DOHH2 (cell line): ENCODE data around the gene RRP1B.

Experiments used
- H3F3A ChIP-seq: fragments of 200-600 bp; sonication (generic), shearing (Covaris generic); 2 replicates; pipeline ENCODE4 v1.6.0; 2016; ENCODE audit warnings: antibody characterized with exemption, mild to moderate bottlenecking; ENCODE audit not compliant: control insufficient read depth, insufficient read depth
- H3K27ac ChIP-seq: fragments of 200-600 bp; sonication (generic); 2 replicates; pipeline ENCODE4 v1.5.1; 2014; ENCODE audit warnings: low read depth, mild to moderate bottlenecking, low read length, moderate library complexity
- H3K27me3 ChIP-seq: fragments of 200-600 bp; sonication (generic); 2 replicates; pipeline ENCODE4 v1.6.1; 2014; ENCODE audit warnings: mild to moderate bottlenecking, low read length, mixed read lengths; ENCODE audit not compliant: control insufficient read depth
- H3K36me3 ChIP-seq: fragments of 200-600 bp; sonication (generic); 2 replicates; pipeline ENCODE4 v1.6.1; 2014; ENCODE audit warnings: mild to moderate bottlenecking, low read length, moderate library complexity, mixed read lengths; ENCODE audit not compliant: control insufficient read depth
- H3K4me1 ChIP-seq: fragments of 200-600 bp; sonication (generic); 2 replicates; pipeline ENCODE4 v1.6.1; 2014; ENCODE audit warnings: mild to moderate bottlenecking, low read length, mixed read lengths; ENCODE audit not compliant: control insufficient read depth
- H3K4me2 ChIP-seq: fragments of 200-600 bp; sonication (generic); 2 replicates; pipeline ENCODE4 v1.6.0; 2014; ENCODE audit warnings: mild to moderate bottlenecking, low read length, moderate library complexity
- H3K4me3 ChIP-seq: fragments of 200-600 bp; sonication (generic); 2 replicates; pipeline ENCODE4 v1.5.1; 2014; ENCODE audit warnings: mild to moderate bottlenecking, low read length, mixed read lengths
- H3K79me2 ChIP-seq: fragments of 200-600 bp; sonication (generic); 2 replicates; pipeline ENCODE4 v1.6.1; 2014; ENCODE audit warnings: mild to moderate bottlenecking, low read length, mixed read lengths; ENCODE audit not compliant: control insufficient read depth
- H3K9me2 ChIP-seq: fragments of 200-600 bp; sonication (generic); replicated peaks from 2 replicates; pipeline ENCODE4 v1.6.1; 2014; ENCODE audit warnings: mild to moderate bottlenecking, low read length, mixed read lengths; ENCODE audit not compliant: control insufficient read depth
- H3K9me3 ChIP-seq: fragments of 200-600 bp; sonication (generic); 2 replicates; pipeline ENCODE4 v1.6.1; 2014; ENCODE audit warnings: antibody characterized with exemption, low read length, mixed read lengths; ENCODE audit not compliant: control insufficient read depth, insufficient read depth
- H4K20me1 ChIP-seq: fragments of 200-600 bp; sonication (generic); 2 replicates; pipeline ENCODE4 v1.6.0; 2014; ENCODE audit warnings: low read depth, mild to moderate bottlenecking, antibody characterized with exemption, low read length, moderate library complexity; ENCODE audit not compliant: control insufficient read depth, insufficient read depth
- CTCF ChIP-seq: fragments of 200-600 bp; sonication (generic); IDR thresholded peaks from one replicate; pipeline ENCODE4 v1.5.1; 2014; ENCODE audit warnings: antibody characterized with exemption, mild to moderate bottlenecking, low read depth, low read length; ENCODE audit not compliant: poor library complexity, severe bottlenecking
- EZH2phosphoT487 ChIP-seq: fragments of 200-600 bp; sonication (generic); IDR thresholded peaks from 2 replicates; pipeline ENCODE4 v1.6.1; 2017; ENCODE audit warnings: borderline replicate concordance, mild to moderate bottlenecking, antibody characterized with exemption, low read length, moderate library complexity, mixed read lengths

RRP1B gene

DNA sequence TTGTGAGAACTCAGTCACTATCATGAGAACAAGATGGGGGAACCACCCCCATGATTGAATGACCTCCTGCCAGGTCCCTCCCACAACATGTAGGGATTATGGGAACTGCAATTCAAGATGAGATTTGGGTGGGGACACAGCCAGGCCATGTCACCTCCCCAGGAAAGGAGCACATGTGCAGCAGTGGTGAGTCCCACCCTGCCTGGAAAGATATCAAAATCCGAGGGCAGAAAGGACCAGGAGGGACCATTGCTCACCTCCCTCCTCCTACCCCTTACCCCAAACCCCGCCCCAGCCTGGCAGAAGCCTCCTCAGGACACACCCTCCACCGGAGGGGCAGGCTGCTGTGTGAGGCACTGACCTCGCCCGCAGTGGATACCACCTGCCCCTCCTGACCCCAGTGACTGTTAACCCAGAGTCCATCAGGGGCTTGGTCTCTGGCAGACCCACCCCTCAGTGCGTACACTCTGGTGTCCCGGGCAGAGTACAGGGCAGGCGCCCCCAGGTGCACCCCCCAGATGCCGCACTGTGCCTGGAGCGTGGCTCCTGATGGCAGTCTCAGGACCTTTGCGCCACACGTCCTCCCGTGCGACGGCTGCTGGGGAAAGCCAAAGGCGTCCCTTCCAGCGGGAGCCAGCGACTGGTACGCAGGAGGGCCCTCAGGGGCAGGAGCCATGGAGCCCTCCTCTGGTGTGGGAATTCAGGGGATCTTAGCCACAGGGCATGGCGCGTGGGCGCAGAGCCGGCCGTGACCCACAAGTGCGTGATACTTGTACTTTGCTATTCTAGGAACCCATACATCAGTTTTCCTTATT is 80.5 kb downstream of the RRP1B start:
- no peak overlapping the region for H3K4me2 ChIP-seq
- no peaks in the 10 kb centered on the region for H3K27me3 ChIP-seq
- H4K20me1 ChIP-seq, result no peaks in the 10 kb centered on the region
- H3F3A ChIP-seq, result no peaks in the 10 kb centered on the region
- no peaks in the 10 kb centered on the region for H3K9me2 ChIP-seq
- H3K27ac ChIP-seq, result no peak overlapping the region
- TF ChIP-seq CTCF, result no peak
- TF ChIP-seq EZH2phosphoT487, result no peak
- H3K36me3 ChIP-seq, result peaks cover 6% of the 10 kb centered on the region
- no peaks in the 10 kb centered on the region for H3K4me1 ChIP-seq
- no peaks in the 10 kb centered on the region for H3K9me3 ChIP-seq
- H3K79me2 ChIP-seq, result no peaks in the 10 kb centered on the region
- no peak overlapping the region for H3K4me3 ChIP-seq

DNA sequence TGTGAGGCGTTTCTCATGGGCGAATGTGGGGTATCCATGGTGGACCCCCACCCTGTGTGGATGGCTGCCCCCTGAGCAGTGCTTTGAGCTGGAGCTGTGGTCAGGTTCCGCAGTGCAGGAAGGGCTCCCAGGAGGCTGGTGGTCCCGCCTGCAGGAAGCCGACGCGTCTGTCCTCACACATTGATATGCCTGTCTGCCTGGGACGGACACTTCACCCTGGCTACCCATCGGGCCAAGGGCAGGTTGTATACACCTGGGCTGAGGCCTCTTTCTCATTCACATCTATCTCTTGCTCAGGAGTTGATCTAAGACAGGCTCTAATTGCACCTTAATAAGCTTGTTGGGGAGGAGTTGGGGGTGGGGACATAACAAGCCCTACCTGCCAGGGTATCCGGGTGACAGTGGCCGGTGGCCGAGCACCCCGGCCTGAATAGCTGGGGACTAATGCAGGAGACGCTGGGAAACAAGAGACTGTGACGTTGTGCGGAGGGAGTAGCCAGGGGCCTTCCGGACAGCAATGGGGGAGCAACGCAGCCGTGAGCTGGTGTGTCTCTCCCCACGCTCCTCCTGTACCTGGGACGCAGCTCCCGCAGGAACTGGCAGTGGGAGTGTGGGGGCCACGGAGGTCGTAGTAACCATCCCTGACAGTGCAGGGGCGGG is 81.3 kb downstream of the RRP1B start:
- Histone ChIP-seq H3K4me2 (no peak overlapping the region), H3K27ac (no peak overlapping the region), H3K36me3 (peaks cover 7% of the 10 kb centered on the region)

GRCh38 chr21:43741423-43742096 is 82.2 kb downstream of the RRP1B start:
- Histone ChIP-seq H3K4me2 (no peak overlapping the region), H3K4me1 (no peaks in the 10 kb centered on the region), H3K27ac (no peak overlapping the region), H3F3A (no peaks in the 10 kb centered on the region), H3K79me2 (no peaks in the 10 kb centered on the region), H3K27me3 (no peaks in the 10 kb centered on the region), H3K36me3 (peaks cover 11% of the 10 kb centered on the region), H4K20me1 (no peaks in the 10 kb centered on the region), H3K4me3 (no peak overlapping the region), H3K9me2 (no peaks in the 10 kb centered on the region), H3K9me3 (no peaks in the 10 kb centered on the region)
- TF ChIP-seq CTCF (no peak), EZH2phosphoT487 (no peak)

More for the DNA sequence above, 81.3 kb downstream of the RRP1B start:
- no peaks in the 10 kb centered on the region for H3K4me1 ChIP-seq
- H4K20me1 ChIP-seq, result no peaks in the 10 kb centered on the region
- no peaks in the 10 kb centered on the region for H3K27me3 ChIP-seq
- no peak for TF ChIP-seq CTCF
- TF ChIP-seq EZH2phosphoT487, result no peak
- no peaks in the 10 kb centered on the region for H3K9me3 ChIP-seq
- H3K79me2 ChIP-seq, result no peaks in the 10 kb centered on the region
- no peaks in the 10 kb centered on the region for H3F3A ChIP-seq
- H3K9me2 ChIP-seq, result no peaks in the 10 kb centered on the region
- H3K4me3 ChIP-seq, result no peak overlapping the region
